ENCODE results near the gene KIAA1671. TPM values are rescaled to one million over a fixed set of nuclear protein-coding genes. Genes with fewer than 3 reads are reported as not detected.
"Not testable (repeated sequence)": the region's sequence is repeated elsewhere in the genome, so short reads cannot be mapped to it uniquely, and the experiment has no call there.

Gene KIAA1671
- total RNA-seq, 1 donor from 2014 or later: 46.7 TPM

DNA sequence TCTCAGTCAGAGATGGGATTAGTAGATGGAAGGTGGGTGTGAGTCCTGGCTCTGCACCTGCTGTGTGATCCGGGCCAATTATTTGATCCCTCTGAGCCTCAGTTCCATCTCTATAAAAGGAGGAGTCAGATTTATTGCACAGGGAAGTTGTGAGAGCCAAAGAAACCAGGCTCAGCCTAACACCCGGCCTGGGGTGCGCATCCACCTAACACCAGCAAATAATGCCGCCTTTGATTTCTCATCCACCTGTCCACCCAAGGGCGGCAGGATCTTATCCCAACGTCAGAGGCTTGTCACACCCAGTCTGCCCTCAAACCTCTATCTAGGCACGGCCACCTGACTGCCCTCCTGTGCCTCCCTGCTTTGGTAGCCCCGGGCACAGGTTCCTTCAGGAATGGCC is 269.3 kb downstream of the KIAA1671 start:
- DNase-seq (no peak), ATAC-seq (no peak)
- no peak overlapping the region for H3K27ac ChIP-seq
- H3K4me1 ChIP-seq: no peaks in the 10 kb centered on the region
- H3K27me3 ChIP-seq: peaks cover 12% of the 10 kb centered on the region
- H3K36me3 ChIP-seq: no peaks in the 10 kb centered on the region
- intact Hi-C loops (cut with DNase I): no loop called here
- no peak overlapping the region for H3K4me3 ChIP-seq
- no peaks in the 10 kb centered on the region for H3K9me3 ChIP-seq
- TF ChIP-seq, protein P1, sequence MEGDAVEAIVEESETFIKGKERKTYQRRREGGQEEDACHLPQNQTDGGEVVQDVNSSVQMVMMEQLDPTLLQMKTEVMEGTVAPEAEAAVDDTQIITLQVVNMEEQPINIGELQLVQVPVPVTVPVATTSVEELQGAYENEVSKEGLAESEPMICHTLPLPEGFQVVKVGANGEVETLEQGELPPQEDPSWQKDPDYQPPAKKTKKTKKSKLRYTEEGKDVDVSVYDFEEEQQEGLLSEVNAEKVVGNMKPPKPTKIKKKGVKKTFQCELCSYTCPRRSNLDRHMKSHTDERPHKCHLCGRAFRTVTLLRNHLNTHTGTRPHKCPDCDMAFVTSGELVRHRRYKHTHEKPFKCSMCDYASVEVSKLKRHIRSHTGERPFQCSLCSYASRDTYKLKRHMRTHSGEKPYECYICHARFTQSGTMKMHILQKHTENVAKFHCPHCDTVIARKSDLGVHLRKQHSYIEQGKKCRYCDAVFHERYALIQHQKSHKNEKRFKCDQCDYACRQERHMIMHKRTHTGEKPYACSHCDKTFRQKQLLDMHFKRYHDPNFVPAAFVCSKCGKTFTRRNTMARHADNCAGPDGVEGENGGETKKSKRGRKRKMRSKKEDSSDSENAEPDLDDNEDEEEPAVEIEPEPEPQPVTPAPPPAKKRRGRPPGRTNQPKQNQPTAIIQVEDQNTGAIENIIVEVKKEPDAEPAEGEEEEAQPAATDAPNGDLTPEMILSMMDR (IDR thresholded peaks at IDR 0.05): no peak

DNA sequence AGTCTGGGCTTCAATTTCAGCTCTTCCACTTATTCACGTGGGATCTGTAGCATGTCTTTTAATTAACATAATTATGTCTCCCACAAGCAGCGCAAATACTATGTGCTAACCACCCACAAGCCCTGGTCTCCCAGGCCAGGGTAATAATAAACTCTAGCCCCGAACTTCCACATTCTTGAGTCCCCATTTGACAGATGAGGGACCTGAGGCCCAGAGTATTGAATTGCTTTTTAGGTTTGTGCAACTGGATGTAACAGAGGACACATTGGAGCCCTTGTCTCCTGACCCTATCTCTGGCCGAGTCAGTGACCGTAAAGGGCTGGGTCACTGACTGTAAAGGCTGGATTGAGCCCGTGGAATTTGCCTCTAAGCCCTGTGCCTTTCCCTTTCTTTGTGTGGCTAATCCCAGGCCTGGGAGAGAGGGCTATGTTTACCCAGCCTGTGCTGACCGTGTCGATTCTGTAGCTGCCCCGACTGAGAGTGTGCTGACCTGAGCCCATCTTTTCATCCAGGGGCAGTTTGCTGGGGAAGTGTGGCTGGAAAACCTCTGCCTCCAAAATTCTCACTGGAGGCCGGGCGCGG is 270.8 kb downstream of the KIAA1671 start:
- TF ChIP-seq, protein P1 (IDR thresholded peaks at IDR 0.05): no peak
- Histone ChIP-seq H3K36me3 (no peaks in the 10 kb centered on the region), H3K27ac (no peak overlapping the region), H3K4me1 (no peaks in the 10 kb centered on the region), H3K9me3 (no peaks in the 10 kb centered on the region), H3K4me3 (no peak overlapping the region), H3K27me3 (peaks cover 10% of the 10 kb centered on the region)
- no peak for DNase-seq
- intact Hi-C loops (cut with DNase I): no loop called here
- no peak for ATAC-seq

DNA sequence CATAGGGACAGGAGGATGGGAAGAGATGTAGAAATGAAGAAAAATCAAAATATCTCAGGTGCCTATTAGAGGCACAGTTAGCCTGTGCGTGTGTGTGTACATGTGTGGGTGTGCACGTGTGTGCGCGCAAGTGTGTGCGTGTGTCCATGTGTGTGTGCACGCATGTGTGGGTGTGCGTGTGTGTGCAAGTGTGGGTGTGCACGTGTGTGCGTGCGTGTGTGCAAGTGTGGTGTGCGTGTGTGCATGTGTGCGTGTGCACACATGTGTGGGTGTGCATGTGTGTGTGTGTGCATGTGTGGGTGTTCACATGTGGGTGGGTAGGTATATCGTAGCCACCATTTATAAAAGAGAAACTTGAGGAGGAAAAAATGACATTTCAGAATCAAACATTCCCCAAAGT is 276.3 kb downstream of the KIAA1671 start:
- H3K27ac ChIP-seq: no peak overlapping the region
- intact Hi-C loops (cut with DNase I): no loop called here
- TF ChIP-seq, protein P1 (IDR thresholded peaks at IDR 0.05): no peak
- DNase-seq: no peak
- no peaks in the 10 kb centered on the region for H3K9me3 ChIP-seq
- H3K36me3 ChIP-seq: no peaks in the 10 kb centered on the region
- peaks cover 10% of the 10 kb centered on the region for H3K27me3 ChIP-seq
- no peak overlapping the region for H3K4me3 ChIP-seq
- H3K4me1 ChIP-seq: no peaks in the 10 kb centered on the region
- ATAC-seq: no peak

DNA sequence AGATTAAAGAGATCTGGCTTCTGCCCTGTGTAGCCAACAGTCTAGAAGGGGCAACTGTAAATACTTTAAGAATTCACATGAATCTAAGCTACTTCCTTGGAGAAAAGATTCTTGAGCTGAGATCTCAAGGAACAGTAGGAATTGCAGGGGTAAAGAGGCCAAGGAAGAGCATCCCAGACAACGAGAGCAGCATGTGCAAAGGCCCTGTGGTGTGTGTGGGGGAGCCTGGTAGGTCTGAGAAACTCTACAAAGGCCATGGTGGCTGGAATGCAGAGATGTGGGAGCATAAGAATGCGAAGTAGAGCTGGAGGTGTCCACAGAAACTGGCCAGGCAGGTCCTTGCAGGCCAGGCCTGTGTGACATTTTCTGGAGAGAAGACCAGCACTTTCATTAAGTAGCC is 278.2 kb downstream of the KIAA1671 start:
- ATAC-seq; H3K27me3 ChIP-seq; DNase-seq; H3K36me3 ChIP-seq; intact Hi-C loops (cut with DNase I); H3K27ac ChIP-seq; H3K4me1 ChIP-seq; H3K9me3 ChIP-seq; H3K4me3 ChIP-seq: not testable (repeated sequence)

DNA sequence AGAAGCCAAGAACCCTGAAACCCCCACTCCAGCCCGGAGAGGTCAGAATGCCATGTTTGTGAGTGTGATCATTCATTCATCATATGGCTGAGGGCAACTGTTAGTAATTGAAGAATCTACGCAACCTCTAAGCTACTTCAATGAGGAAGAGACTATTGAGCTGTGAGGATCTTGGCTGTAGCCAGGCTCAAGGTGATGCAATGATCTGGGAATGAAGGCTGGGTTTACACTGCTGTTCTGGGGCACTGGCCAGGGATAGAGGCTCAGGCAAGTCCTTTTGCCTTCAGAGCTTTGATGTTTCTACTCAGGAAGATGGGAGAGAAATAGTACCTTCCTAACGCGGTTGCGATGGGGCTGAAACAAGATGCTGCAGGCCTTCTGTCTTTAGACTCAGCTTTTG is 279.8 kb downstream of the KIAA1671 start:
- Histone ChIP-seq H3K9me3 (no peaks in the 10 kb centered on the region), H3K4me1 (no peaks in the 10 kb centered on the region), H3K27me3 (peaks cover 12% of the 10 kb centered on the region), H3K36me3 (no peaks in the 10 kb centered on the region), H3K27ac (no peak overlapping the region), H3K4me3 (no peak overlapping the region)
- DNase-seq (no peak), ATAC-seq (no peak)
- intact Hi-C loops (cut with DNase I): no loop called here
- TF ChIP-seq, protein P1 (IDR thresholded peaks at IDR 0.05): no peak

DNA sequence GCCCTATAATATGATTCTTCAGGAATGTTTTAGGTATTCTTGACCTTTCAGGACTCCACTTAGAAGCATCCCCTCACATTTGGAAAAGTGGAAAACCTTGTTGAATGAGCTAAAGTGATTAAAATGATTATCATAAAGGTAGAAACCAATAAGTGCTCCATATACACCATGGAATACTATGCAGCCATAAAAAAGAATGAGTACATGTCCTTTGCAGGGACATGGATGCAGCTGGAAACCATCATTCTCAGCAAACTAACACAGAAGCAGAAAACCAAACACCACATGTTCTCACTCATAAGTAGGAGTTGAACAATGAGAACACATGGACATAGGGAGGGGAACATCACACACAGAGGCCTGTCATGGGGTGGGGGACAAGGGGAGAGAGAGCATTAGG is 281.2 kb downstream of the KIAA1671 start:
- H3K27ac ChIP-seq; H3K4me3 ChIP-seq; H3K36me3 ChIP-seq; H3K4me1 ChIP-seq; H3K9me3 ChIP-seq; ATAC-seq; DNase-seq; intact Hi-C loops (cut with DNase I): not testable (repeated sequence)
- H3K27me3 ChIP-seq: peaks cover 12% of the 10 kb centered on the region
